AG09319 (cell line): ENCODE measurements around the gene GAS7.
"Not testable (repeated sequence)": the region's sequence is repeated elsewhere in the genome, so short reads cannot be mapped to it uniquely, and the experiment has no call there.

ENCODE experiments used
- DNase-seq: peaks from one replicate; pipeline ENCODE4 v3.0.0-alpha.2; 2010; ENCODE audit warnings: low read depth; ENCODE audit errors: extremely low read depth
- CTCF ChIP-seq: IDR thresholded peaks from 2 replicates; pipeline ENCODE4 v1.5.1; 2011; ENCODE audit warnings: low read depth, mild to moderate bottlenecking, inconsistent platforms, low read length, moderate library complexity

Gene GAS7

GRCh38 chr17:10063730-10064241 is 134.6 kb downstream of the GAS7 start:
- no peak for DNase-seq
- no peak for TF ChIP-seq CTCF

GRCh38 chr17:10062691-10063385 is 135.6 kb downstream of the GAS7 start:
- DNase-seq, result no peak
- TF ChIP-seq CTCF, result no peak

- DNase-seq, result peak; percentile 82
- TF ChIP-seq CTCF, result no peak
Observed at GRCh38 chr17:10061111-10061845, 137.1 kb downstream of the GAS7 start.

GRCh38 chr17:10060526-10060925 is 137.9 kb downstream of the GAS7 start:
- no peak for DNase-seq
- no peak for TF ChIP-seq CTCF

GRCh38 chr17:10059684-10060211 is 138.7 kb downstream of the GAS7 start:
- no peak for DNase-seq
- TF ChIP-seq CTCF, result no peak

- no peak for TF ChIP-seq CTCF
- DNase-seq, result no peak
Observed at GRCh38 chr17:10058921-10059683, 139.3 kb downstream of the GAS7 start.

GRCh38 chr17:10057466-10057865 is 140.9 kb downstream of the GAS7 start:
- DNase-seq, result not testable (repeated sequence)
